Hair follicular keratinocyte (primary cell): ENCODE measurements around the gene MCAM. TPM values are rescaled to one million over a fixed set of nuclear protein-coding genes. Genes with fewer than 3 reads are reported as not detected.

Experiments used
- total RNA-seq: library from RNA; depleted of rRNA; stranded (reverse); fragments of >200 nt; gene quantifications from 2 replicates; pipeline ENCODE4 v1.2.3, GENCODE V29; 2015

Gene MCAM, protein sequence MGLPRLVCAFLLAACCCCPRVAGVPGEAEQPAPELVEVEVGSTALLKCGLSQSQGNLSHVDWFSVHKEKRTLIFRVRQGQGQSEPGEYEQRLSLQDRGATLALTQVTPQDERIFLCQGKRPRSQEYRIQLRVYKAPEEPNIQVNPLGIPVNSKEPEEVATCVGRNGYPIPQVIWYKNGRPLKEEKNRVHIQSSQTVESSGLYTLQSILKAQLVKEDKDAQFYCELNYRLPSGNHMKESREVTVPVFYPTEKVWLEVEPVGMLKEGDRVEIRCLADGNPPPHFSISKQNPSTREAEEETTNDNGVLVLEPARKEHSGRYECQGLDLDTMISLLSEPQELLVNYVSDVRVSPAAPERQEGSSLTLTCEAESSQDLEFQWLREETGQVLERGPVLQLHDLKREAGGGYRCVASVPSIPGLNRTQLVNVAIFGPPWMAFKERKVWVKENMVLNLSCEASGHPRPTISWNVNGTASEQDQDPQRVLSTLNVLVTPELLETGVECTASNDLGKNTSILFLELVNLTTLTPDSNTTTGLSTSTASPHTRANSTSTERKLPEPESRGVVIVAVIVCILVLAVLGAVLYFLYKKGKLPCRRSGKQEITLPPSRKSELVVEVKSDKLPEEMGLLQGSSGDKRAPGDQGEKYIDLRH
- total RNA-seq: 409 and 417 TPM in 2 replicates

GRCh38 chr11:119316729-119317591 lies at the start of gene MCAM:
Gene MCAM, minus strand, starts transcription at chr11:119317130. Its CDS starts 29 bp downstream, at chr11:119317101.

DNA sequence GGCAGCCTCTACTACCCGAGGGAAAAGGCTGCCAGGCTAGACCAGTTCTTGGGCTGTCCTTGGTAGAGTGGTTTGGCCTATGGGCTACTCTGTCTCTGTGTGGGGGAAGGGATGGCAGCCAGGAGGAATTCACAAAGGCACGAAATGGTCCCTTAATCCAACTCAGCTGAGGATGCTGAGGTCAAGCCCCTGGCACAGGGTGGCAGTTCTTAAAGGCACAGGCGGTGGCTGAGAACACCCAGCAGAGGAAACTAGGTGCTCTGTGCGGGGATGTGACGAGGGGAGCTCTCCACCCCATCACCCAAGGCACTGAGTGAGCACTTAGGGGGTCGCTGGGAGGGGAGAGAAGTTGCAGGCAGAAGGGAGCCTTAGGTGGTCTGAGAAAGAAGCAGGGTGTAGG lies 29.7 kb upstream of the MCAM start, which contains the start of gene MFRP:
Gene MFRP, minus strand, starts transcription at position 101 of the 400 bp plus-strand sequence. CDS start 192 bp downstream, outside the sequence.

GRCh38 chr11:119340335-119341221 lies 23.6 kb upstream of the MCAM start, which contains the start of gene C1QTNF5:
Gene C1QTNF5, minus strand, starts transcription at chr11:119340883. Its CDS starts 486 bp downstream, at chr11:119340397.

DNA sequence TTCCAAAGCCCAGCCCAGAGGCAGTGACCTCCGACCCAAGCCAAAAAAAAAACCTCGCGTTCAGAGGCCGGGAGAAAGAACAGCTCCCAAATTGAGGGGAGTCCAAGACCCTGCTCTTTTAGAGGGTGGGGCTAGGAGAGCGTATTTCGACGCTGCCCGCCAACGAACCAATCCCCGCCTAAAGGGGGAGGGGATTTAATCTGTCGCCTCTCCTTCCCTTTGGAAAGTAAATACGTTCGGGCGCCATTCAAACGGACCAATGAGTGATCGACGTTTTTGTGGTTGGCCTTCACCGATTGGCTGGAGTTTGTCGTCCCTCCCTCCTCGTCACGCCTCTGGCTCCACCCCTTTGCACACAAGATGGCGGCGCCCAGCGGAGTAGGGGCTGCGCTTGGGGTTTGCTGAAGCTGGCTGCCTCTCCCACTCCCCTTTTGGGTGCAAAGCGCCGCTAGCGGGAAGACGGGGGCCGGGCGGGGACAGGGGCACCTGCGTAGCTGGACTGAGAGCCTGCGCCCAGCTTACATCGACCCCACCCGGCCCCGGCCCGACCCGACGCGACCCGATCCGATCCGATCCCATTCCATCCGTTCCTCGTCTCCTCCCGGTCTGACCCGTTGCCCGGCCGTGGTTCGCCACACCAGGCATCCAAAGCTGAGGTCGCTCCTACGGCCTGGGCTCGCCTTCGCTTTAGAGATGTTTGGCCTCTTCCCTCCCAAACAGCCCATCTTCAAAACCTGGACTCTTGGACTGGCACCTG lies 17.4 kb upstream of the MCAM start, which contains the start of gene RNF26:
Gene RNF26, plus strand, starts transcription at position 354 of the 757 bp plus-strand sequence. CDS start 596 bp downstream, outside the sequence.

Other genes starting within 250 kb of the MCAM start
- 14.7 and 17.1 TPM in 2 replicates for gene VPS11, start 249.3 kb downstream of the MCAM start, total RNA-seq
- 22.5 and 29.3 TPM in 2 replicates for gene HMBS, start 232.2 kb downstream of the MCAM start, total RNA-seq
- gene DPAGT1, start 215.3 kb downstream of the MCAM start, total RNA-seq: 27.2 and 32.5 TPM in 2 replicates
- gene C2CD2L, start 209.8 kb downstream of the MCAM start, total RNA-seq: 4.5 and 7.3 TPM in 2 replicates
- gene HINFP, start 195.6 kb downstream of the MCAM start, total RNA-seq: 8.4 and 13.1 TPM in 2 replicates
- 0.08 and 0.23 TPM in 2 replicates for gene ABCG4, start 168.1 kb downstream of the MCAM start, total RNA-seq
- gene NLRX1, start 148.4 kb downstream of the MCAM start, total RNA-seq: 13.6 and 18.8 TPM in 2 replicates
- gene NHERF4, start 131.7 kb downstream of the MCAM start, total RNA-seq: 0.16 TPM in 1 of 2 replicates, not detected in the other
- 13.4 and 17.3 TPM in 2 replicates for gene CBL, start 110.8 kb downstream of the MCAM start, total RNA-seq
- 8.2 and 15.8 TPM in 2 replicates for gene RNF26, start 17.4 kb upstream of the MCAM start, total RNA-seq
- gene C1QTNF5, start 23.8 kb upstream of the MCAM start, total RNA-seq: 0.15 and 0.55 TPM in 2 replicates
- gene MFRP, start 29.6 kb upstream of the MCAM start, total RNA-seq: not detected in 2 replicates
- 0.08 and 0.84 TPM in 2 replicates for gene USP2, start 64.6 kb upstream of the MCAM start, total RNA-seq
- 26.0 and 36.8 TPM in 2 replicates for gene THY1, start 106.0 kb upstream of the MCAM start, total RNA-seq